Naive thymus-derived CD8-positive, alpha-beta T cell (primary cell): ENCODE results near the gene COPS9. TPM values are rescaled to one million over a fixed set of nuclear protein-coding genes. Genes with fewer than 3 reads are reported as not detected.

Experiments
- ATAC-seq, 2 donors: fragments of 150-1000 bp; cut with Tn5 transposase in 1 of 2; sonication (Bioruptor Pico), chemical (Tn5 transposase) in 1 of 2; 1 replicate in 1 of 2; 2 replicates in 1 of 2; pipeline ENCODE4 v1.10.0; 2021; ENCODE audit warnings: mild to moderate bottlenecking in 2 of 2, moderate library complexity in 2 of 2
- POLR2A ChIA-PET: fragments of 350-600 bp; sonication (Branson Sonifier 250); formaldehyde crosslinking; loops from one replicate; lab custom pipeline; 2021; ENCODE audit warnings: antibody characterized with exemption; lab: Charles Lee
- DNase-seq, 10 donors: peaks; one replicate each; pipeline versions ENCODE4 v3.0.0 to v3.0.0-alpha.2; 2020 to 2022
- H3K27ac Mint-ChIP-seq, 10 donors: one replicate each; pipeline ENCODE4 v1.8.0; 2020 to 2022; ENCODE audit warnings: mild to moderate bottlenecking in 10 of 10, mixed read lengths in 10 of 10, moderate library complexity in 4 of 10, inconsistent platforms in 1 of 10
- H3K27me3 Mint-ChIP-seq, 5 donors: one replicate each; pipeline ENCODE4 v1.8.0; 2021 to 2022; ENCODE audit warnings: mixed read lengths in 5 of 5
- H3K36me3 Mint-ChIP-seq, 3 donors: one replicate each; pipeline ENCODE4 v1.8.0; 2020 to 2022; ENCODE audit warnings: mixed read lengths in 3 of 3, mild to moderate bottlenecking in 2 of 3, inconsistent platforms in 1 of 3
- H3K4me1 Mint-ChIP-seq, 4 donors: one replicate each; pipeline ENCODE4 v1.8.0; 2021 to 2022; ENCODE audit warnings: mixed read lengths in 4 of 4
- H3K4me3 Mint-ChIP-seq, 10 donors: one replicate each; pipeline ENCODE4 v1.8.0; 2020 to 2022; ENCODE audit warnings: mild to moderate bottlenecking in 10 of 10, mixed read lengths in 10 of 10, moderate library complexity in 6 of 10, inconsistent platforms in 1 of 10
- H3K9me3 Mint-ChIP-seq, 9 donors: one replicate each; pipeline ENCODE4 v1.8.0; 2020 to 2022; ENCODE audit warnings: mixed read lengths in 9 of 9, mild to moderate bottlenecking in 3 of 9, inconsistent platforms in 1 of 9, moderate library complexity in 1 of 9
- polyA plus RNA-seq, 3 donors: library from polyadenylated mRNA; unstranded; fragments of 300-500 nt; fragmentation: Illumina TruSeq; gene quantifications; one replicate each; pipeline ENCODE4 v1.2.3, GENCODE V29; 2021
- total RNA-seq, 8 experiments: library from RNA in 2 of 8; stranded (reverse) in 2 of 8; gene quantifications; one replicate each; pipeline ENCODE4 v1.2.3 and lab custom pipeline; 2021 to 2026

The COPS9 gene
- total RNA-seq (10 to 100 TPM; 76.7 to 84.4 TPM), polyA plus RNA-seq (100 to 1,000 TPM; 318 to 389 (median 347) TPM), total RNA-seq (lab: John Stamatoyannopoulos, UW) (12.3 to 48.6 (median 27.6) reads per million in 6 experiments)

- Mint-ChIP-seq H3K27me3 (no peaks in the 10 kb centered on the region), H3K36me3 (peaks cover 0 to 32% (median 3%) of the 10 kb centered on the region in 3 donors), H3K9me3 (peaks cover 0 to 2% (median 0%) of the 10 kb centered on the region in 9 donors), H3K4me1 (peaks cover 24 to 32% (median 31%) of the 10 kb centered on the region in 4 donors), H3K27ac (peak within 1 kb of the TSS; percentile 88 to 95 (median 92)), H3K4me3 (peak within 1 kb of the TSS; percentile 90 to 96 (median 94))
- peak; percentile 96 to 97 for ATAC-seq
- POLR2A ChIA-PET, result no interaction called here
- DNase-seq, result peak; percentile 73 to 89 (median 85)
Observed at GRCh38 chr2:240136013-240136670, at the start of gene COPS9. COPS9 (minus strand) TSS chr2:240136305; CDS start chr2:240136284, 21 bp downstream.

GRCh38 chr2:240184656-240185055 lies 48.6 kb upstream of the COPS9 start:
- Mint-ChIP-seq H3K27ac (no peak overlapping the region), H3K9me3 (peaks cover 0 to 23% (median 6%) of the 10 kb centered on the region in 9 donors), H3K27me3 (peaks cover 7 to 39% (median 27%) of the 10 kb centered on the region in 5 donors), H3K4me3 (no peak overlapping the region), H3K4me1 (peaks cover 0 to 2% (median 0%) of the 10 kb centered on the region in 4 donors), H3K36me3 (peaks cover 0 to 8% (median 4%) of the 10 kb centered on the region in 3 donors)
- ATAC-seq (no peak), DNase-seq (no peak)
- POLR2A ChIA-PET, result no interaction called here

DNA sequence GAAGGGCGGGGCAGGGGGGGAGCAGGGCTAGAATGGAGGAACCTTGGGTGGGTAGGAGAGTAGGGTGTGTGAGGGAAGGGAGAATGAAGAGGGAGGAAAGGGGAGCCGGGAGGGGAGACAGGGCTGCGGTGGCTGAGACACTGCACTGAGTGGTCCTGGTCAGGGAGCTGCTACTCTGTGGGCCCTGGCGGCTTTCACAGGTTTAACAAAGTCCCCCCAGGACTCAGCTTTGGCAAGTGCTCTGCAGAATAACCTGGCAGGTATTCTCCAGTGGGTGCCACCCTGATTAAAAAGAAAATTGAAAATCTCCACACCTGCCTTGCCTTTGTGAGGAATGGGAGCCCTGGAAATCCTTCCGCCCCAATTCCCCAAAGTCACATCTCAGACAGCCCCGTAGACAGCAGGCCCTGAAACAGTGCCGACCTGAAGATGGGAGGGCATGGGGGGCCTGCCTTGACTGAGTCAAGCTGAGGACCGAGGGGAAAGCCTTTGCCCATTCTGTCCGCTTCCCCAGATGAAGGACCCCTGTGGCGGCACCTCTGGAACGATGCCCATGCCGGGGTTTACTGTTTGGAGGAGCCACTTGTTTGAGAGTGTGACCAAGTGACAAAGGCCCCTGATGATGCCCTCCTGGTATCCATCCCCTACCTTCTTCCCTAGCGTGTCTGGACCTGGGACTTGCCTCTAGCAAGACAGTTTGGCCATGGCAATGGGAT lies 47.9 kb upstream of the COPS9 start:
- POLR2A ChIA-PET, result no interaction called here
- peaks cover 0 to 2% (median 0%) of the 10 kb centered on the region in 4 donors for H3K4me1 Mint-ChIP-seq
- H3K4me3 Mint-ChIP-seq, result no peak overlapping the region
- no peak for ATAC-seq
- H3K27me3 Mint-ChIP-seq, result peaks cover 7 to 40% (median 26%) of the 10 kb centered on the region in 5 donors
- H3K9me3 Mint-ChIP-seq, result peaks cover 0 to 23% (median 6%) of the 10 kb centered on the region in 9 donors
- DNase-seq, result no peak
- H3K36me3 Mint-ChIP-seq, result peaks cover 0 to 8% (median 4%) of the 10 kb centered on the region in 3 donors
- no peak overlapping the region for H3K27ac Mint-ChIP-seq

GRCh38 chr2:240183006-240183874 lies 47.1 kb upstream of the COPS9 start:
- H3K4me1 Mint-ChIP-seq, result peaks cover 0 to 2% (median 0%) of the 10 kb centered on the region in 4 donors
- H3K4me3 Mint-ChIP-seq, result no peak overlapping the region
- no peak overlapping the region for H3K27ac Mint-ChIP-seq
- peaks cover 0 to 16% (median 4%) of the 10 kb centered on the region in 9 donors for H3K9me3 Mint-ChIP-seq
- ATAC-seq, result no peak
- POLR2A ChIA-PET, result no interaction called here
- H3K36me3 Mint-ChIP-seq, result peaks cover 0 to 8% (median 4%) of the 10 kb centered on the region in 3 donors
- DNase-seq, result no peak
- H3K27me3 Mint-ChIP-seq, result peaks cover 9 to 40% (median 29%) of the 10 kb centered on the region in 5 donors

DNA sequence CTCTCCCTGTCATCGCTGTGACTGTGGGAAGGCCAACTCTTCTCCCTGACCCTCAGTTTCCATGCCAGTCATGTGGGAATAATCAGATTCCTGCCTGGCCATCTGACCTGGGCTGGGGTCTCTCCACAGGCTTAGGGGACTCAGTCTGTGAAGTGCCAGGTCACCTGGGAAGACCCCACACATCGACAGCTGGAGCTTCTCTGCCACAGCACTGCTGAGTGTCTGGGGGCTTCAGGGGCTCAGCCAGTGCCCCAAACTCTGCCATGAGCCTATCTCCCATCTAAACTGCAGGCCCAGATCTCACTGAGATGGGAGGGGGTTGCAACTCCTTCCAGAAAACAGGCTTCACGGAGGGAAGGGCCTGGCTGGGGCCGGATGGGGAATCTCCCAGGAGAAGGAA lies 46.4 kb upstream of the COPS9 start:
- POLR2A ChIA-PET, result no interaction called here
- no peak for ATAC-seq
- H3K4me1 Mint-ChIP-seq, result peaks cover 0 to 2% (median 0%) of the 10 kb centered on the region in 4 donors
- peaks cover 9 to 40% (median 30%) of the 10 kb centered on the region in 5 donors for H3K27me3 Mint-ChIP-seq
- H3K36me3 Mint-ChIP-seq, result peaks cover 0 to 8% (median 0%) of the 10 kb centered on the region in 3 donors
- peaks cover 0 to 9% (median 2%) of the 10 kb centered on the region in 9 donors for H3K9me3 Mint-ChIP-seq
- H3K27ac Mint-ChIP-seq, result no peak overlapping the region
- no peak for DNase-seq
- no peak overlapping the region for H3K4me3 Mint-ChIP-seq

DNA sequence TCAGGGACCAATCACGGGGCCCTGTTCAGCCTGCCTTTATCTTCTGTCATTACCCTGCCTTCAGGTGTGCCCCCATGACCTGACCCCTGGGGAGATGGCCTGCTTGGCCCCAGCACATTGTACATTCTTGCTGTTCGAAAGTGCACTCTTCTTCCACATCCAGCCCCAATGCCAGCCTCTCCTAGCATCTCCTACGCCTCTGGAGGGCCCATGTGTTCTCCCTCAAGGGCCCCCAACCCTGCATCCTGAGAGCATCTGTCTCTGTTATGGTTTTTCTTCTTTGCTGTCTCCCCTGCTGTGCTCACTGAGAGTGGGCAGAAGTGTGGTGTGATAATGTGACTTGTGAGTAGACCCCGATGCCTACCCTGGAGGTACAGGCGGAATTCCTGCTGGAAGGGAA lies 45.9 kb upstream of the COPS9 start:
- peaks cover 0 to 2% (median 0%) of the 10 kb centered on the region in 4 donors for H3K4me1 Mint-ChIP-seq

DNA sequence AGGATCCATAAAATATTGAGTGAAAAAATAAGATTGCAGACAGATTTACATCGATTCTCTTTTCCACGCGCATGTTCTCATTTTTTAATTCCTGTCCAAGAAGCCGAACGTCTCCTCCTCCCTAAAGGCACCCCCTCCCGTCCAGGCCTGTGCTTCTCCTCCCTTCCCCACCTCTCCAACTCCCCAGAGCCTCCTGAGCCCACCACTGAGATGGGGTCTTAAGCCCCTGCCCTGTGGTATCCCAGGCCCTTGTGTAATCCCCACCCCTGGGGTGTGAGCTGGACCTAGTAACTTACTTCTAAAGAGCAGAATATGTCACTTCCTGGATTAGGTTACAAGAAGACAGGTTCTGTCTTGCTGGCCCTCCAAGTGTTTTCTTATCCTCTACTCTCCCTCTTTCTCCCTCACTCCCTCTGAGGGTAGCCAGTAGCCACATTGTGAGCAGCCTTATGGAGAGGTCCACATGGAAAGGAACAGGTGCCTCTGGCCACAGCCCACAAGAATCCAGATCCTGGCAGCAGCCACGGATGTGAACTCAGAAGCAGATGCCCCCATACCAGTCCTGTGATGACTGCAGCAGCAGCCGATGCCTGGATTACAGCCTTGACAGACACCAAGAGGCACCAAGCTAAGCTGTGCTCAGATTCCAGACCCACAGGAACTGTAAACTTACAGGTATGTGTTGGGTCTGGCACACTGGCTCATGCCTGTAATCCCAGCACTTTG lies 44.0 kb upstream of the COPS9 start:
- Mint-ChIP-seq H3K27me3 (peaks cover 3 to 37% (median 25%) of the 10 kb centered on the region in 5 donors), H3K9me3 (no peaks in the 10 kb centered on the region)
- no peak for ATAC-seq

More for the DNA sequence above, 45.9 kb upstream of the COPS9 start:
- POLR2A ChIA-PET, result no interaction called here
- no peak for DNase-seq
- Mint-ChIP-seq H3K36me3 (peaks cover 0 to 8% (median 0%) of the 10 kb centered on the region in 3 donors), H3K27me3 (peaks cover 9 to 44% (median 30%) of the 10 kb centered on the region in 5 donors), H3K9me3 (peaks cover 0 to 8% (median 2%) of the 10 kb centered on the region in 9 donors), H3K4me3 (no peak overlapping the region), H3K27ac (no peak overlapping the region)
- no peak for ATAC-seq

GRCh38 chr2:240179186-240179815 lies 43.2 kb upstream of the COPS9 start:
- ATAC-seq (no peak), DNase-seq (no peak)
- peaks cover 0 to 2% (median 0%) of the 10 kb centered on the region in 4 donors for H3K4me1 Mint-ChIP-seq
- no peaks in the 10 kb centered on the region for H3K36me3 Mint-ChIP-seq
- no peak overlapping the region for H3K27ac Mint-ChIP-seq
- no peak overlapping the region for H3K4me3 Mint-ChIP-seq
- POLR2A ChIA-PET, result no interaction called here
- H3K27me3 Mint-ChIP-seq, result peaks cover 3 to 32% (median 26%) of the 10 kb centered on the region in 5 donors
- H3K9me3 Mint-ChIP-seq, result no peaks in the 10 kb centered on the region

More for the DNA sequence above, 44.0 kb upstream of the COPS9 start:
- peaks cover 0 to 2% (median 0%) of the 10 kb centered on the region in 4 donors for H3K4me1 Mint-ChIP-seq
- no peaks in the 10 kb centered on the region for H3K36me3 Mint-ChIP-seq
- H3K4me3 Mint-ChIP-seq, result no peak overlapping the region
- peak overlapping the region in 1 of 10 donors; percentile 72 for H3K27ac Mint-ChIP-seq
- POLR2A ChIA-PET, result no interaction called here
- DNase-seq, result no peak

DNA sequence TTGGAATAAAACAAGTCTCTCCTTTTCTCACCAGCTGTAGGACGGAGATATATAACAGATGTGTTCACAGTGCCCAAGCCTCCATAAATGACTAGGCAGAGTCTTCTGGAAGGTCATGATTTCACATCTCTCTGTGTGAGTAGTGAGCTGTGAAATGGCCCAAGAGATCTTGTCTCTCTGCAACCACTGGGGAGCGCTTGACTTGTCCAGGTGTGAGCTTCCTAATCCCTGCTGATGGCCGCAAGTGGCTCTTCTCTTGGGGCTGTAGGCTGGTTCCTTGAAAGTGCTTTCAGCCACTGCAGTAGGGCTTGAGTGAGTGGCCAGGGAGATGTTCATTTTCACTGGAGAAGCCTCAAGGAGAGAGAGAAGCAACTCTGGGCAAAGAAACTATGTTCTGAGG lies 42.5 kb upstream of the COPS9 start:
- no peak overlapping the region for H3K27ac Mint-ChIP-seq
- H3K4me3 Mint-ChIP-seq, result no peak overlapping the region
- no peak for DNase-seq
- no peak for ATAC-seq
- POLR2A ChIA-PET, result no interaction called here
- peaks cover 3 to 29% (median 25%) of the 10 kb centered on the region in 5 donors for H3K27me3 Mint-ChIP-seq
- H3K4me1 Mint-ChIP-seq, result peaks cover 0 to 2% (median 0%) of the 10 kb centered on the region in 4 donors
- H3K9me3 Mint-ChIP-seq, result no peaks in the 10 kb centered on the region
- H3K36me3 Mint-ChIP-seq, result no peaks in the 10 kb centered on the region

- ATAC-seq (no peak), DNase-seq (no peak)
- Mint-ChIP-seq H3K9me3 (no peaks in the 10 kb centered on the region), H3K27me3 (peaks cover 7 to 23% (median 10%) of the 10 kb centered on the region in 5 donors), H3K27ac (peak overlapping the region in 1 of 10 donors; percentile 60), H3K4me3 (no peak overlapping the region), H3K36me3 (no peaks in the 10 kb centered on the region), H3K4me1 (no peaks in the 10 kb centered on the region)
- POLR2A ChIA-PET, result no interaction called here
Observed at GRCh38 chr2:240174496-240174895, 38.4 kb upstream of the COPS9 start.

DNA sequence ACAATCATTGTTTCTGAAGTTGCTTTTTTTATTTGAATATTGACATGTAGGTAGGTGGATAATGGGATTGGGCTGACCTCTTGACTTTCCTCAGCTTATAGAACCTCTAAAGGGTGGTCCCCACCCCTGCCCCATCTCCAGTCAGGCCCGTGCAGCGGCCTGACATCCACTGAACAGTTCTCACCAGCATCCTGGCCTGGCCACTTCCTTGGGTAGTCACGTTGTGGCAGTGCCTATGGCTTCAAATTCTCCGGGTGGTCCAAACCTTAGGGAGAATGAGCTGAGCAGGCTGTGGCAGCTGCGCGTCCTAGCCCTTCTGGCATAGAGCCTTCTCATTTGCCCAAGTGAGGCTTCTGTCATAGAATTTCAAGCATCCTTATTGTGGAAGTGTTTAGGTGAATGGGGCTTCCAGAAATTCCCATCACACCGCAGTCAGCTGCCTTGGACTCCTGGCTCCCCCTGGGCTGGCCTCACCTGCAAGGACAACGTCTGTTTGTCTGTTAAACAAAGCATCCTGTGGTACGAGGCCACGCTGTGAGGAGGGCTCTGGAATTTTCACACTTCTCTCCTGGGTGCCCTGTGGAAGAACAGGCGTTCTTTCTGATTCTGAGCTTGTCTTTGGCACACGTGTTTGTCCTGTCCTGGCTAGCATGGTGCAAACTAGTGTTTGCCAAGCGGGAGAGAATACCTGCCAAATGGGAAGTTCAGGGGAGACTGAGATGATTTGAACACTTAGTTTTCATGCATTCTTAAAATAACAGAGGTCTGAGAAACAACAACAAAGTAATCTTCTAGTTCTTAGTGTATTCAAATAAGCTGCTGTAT lies 36.2 kb upstream of the COPS9 start:
- ATAC-seq, result no peak
- POLR2A ChIA-PET, result no interaction called here
- no peaks in the 10 kb centered on the region for H3K4me1 Mint-ChIP-seq
- no peak overlapping the region for H3K4me3 Mint-ChIP-seq
- H3K9me3 Mint-ChIP-seq, result no peaks in the 10 kb centered on the region
- no peak overlapping the region for H3K27ac Mint-ChIP-seq
- peaks cover 3 to 23% (median 11%) of the 10 kb centered on the region in 5 donors for H3K27me3 Mint-ChIP-seq
- H3K36me3 Mint-ChIP-seq, result no peaks in the 10 kb centered on the region
- DNase-seq, result no peak
